Muscle layer of duodenum (tissue), 2 donors: ENCODE measurements around the gene ZW10.
"Not testable (repeated sequence)": the region's sequence is repeated elsewhere in the genome, so short reads cannot be mapped to it uniquely, and the experiment has no call there.

Experiments used
- H3K27ac ChIP-seq: one replicate; pipeline ENCODE4 v1.7.0; 2013; ENCODE audit warnings: mild to moderate bottlenecking, low read length
- H3K27me3 ChIP-seq: one replicate; pipeline ENCODE4 v1.7.0; 2013; ENCODE audit warnings: low read depth, mild to moderate bottlenecking, control low read depth, low read length
- H3K36me3 ChIP-seq, 2 donors: one replicate each; pipeline ENCODE4 v1.7.0; 2013; ENCODE audit warnings: low read length in 2 of 2, control low read depth in 1 of 2, mild to moderate bottlenecking in 1 of 2; ENCODE audit not compliant: insufficient read depth in 2 of 2, control insufficient read depth in 1 of 2
- H3K4me1 ChIP-seq, 2 donors: one replicate each; pipeline ENCODE4 v1.7.0; 2013; ENCODE audit warnings: low read length in 2 of 2, mild to moderate bottlenecking in 2 of 2, control low read depth in 1 of 2, moderate library complexity in 1 of 2; ENCODE audit not compliant: insufficient read depth in 2 of 2, control insufficient read depth in 1 of 2
- H3K4me3 ChIP-seq, 2 donors: one replicate each; pipeline ENCODE4 v1.7.0; 2013; ENCODE audit warnings: low read length in 2 of 2, low read depth in 1 of 2, mild to moderate bottlenecking in 1 of 2
- H3K9me3 ChIP-seq, 2 donors: one replicate each; pipeline ENCODE4 v1.7.0; 2013; ENCODE audit warnings: low read length in 2 of 2, control low read depth in 1 of 2, mild to moderate bottlenecking in 1 of 2; ENCODE audit not compliant: control insufficient read depth in 1 of 2
- donor health status: healthy.

The ZW10 gene

GRCh38 chr11:113721462-113722066, 51.9 kb downstream of the ZW10 start:
- no peak overlapping the region for H3K4me3 ChIP-seq
- H3K9me3 ChIP-seq: no peaks in the 10 kb centered on the region
- no peak overlapping the region for H3K27ac ChIP-seq
- H3K27me3 ChIP-seq: no peaks in the 10 kb centered on the region
- H3K4me1 ChIP-seq: no peaks in the 10 kb centered on the region
- peaks cover 5 to 10% of the 10 kb centered on the region in 2 donors for H3K36me3 ChIP-seq

- not testable (repeated sequence) for H3K4me3 ChIP-seq, H3K27me3 ChIP-seq, H3K9me3 ChIP-seq, H3K4me1 ChIP-seq, H3K27ac ChIP-seq
- H3K36me3 ChIP-seq: peaks cover 5 to 17% of the 10 kb centered on the region in 2 donors
Measured at GRCh38 chr11:113720478-113720877, 53.0 kb downstream of the ZW10 start.

DNA sequence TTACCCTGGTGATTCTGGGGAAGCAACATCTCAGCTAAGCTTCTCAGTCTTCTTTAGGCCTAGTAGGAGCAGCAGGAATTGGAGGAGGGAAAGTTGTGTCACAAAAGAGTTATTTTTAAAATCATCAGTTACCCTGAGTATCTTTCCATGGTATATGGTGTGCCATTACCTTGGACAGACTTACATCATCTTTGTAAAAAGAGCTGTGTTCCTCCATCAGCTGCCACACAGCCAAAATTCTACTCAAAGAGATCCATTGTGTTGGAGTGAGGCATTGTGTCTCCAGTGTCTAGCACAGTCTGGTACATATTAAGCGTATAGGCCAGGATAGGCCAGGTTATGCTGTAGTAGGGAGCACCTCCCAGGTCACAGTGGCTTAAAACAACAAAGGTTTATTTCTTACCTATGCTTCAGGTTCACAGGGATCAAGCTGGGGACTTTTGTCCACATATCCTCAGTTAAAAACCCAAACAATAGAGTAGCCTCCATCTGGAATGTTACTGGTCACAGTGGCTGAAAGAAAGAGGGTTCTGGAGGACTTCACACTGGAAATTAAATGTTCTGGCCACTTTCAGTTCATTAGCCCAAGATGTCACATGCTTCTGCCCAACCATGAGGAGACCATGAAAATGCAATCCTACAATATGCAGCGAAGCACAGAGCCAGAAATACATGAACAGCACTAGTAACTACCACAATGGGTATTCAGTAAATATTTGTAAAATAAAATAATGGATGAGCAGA, 57.4 kb downstream of the ZW10 start:
- Histone ChIP-seq H3K4me1 (no peaks in the 10 kb centered on the region), H3K9me3 (no peaks in the 10 kb centered on the region), H3K27me3 (no peaks in the 10 kb centered on the region), H3K27ac (no peak overlapping the region), H3K36me3 (peaks cover 2 to 21% of the 10 kb centered on the region in 2 donors), H3K4me3 (no peak overlapping the region)

GRCh38 chr11:113715273-113715672, 58.2 kb downstream of the ZW10 start:
- Histone ChIP-seq H3K36me3 (peaks cover 0 to 16% of the 10 kb centered on the region in 2 donors), H3K27ac (no peak overlapping the region), H3K4me1 (no peaks in the 10 kb centered on the region), H3K9me3 (no peaks in the 10 kb centered on the region), H3K27me3 (no peaks in the 10 kb centered on the region), H3K4me3 (no peak overlapping the region)

- Histone ChIP-seq H3K4me3 (no peak overlapping the region), H3K36me3 (peaks cover 0 to 16% of the 10 kb centered on the region in 2 donors), H3K27ac (no peak overlapping the region), H3K9me3 (peaks cover 3 to 9% of the 10 kb centered on the region in 2 donors), H3K4me1 (no peaks in the 10 kb centered on the region), H3K27me3 (no peaks in the 10 kb centered on the region)
Measured at GRCh38 chr11:113710989-113711388, 62.5 kb downstream of the ZW10 start.

GRCh38 chr11:113705871-113706655, 67.4 kb downstream of the ZW10 start, which contains the start of gene TMPRSS5:
Gene TMPRSS5, minus strand, starts transcription at chr11:113706308. Its CDS starts 84 bp downstream, at chr11:113706224.
- H3K27me3 ChIP-seq: no peaks in the 10 kb centered on the region
- H3K4me3 ChIP-seq: no peak within 1 kb of the TSS
- no peak within 1 kb of the TSS for H3K27ac ChIP-seq
- H3K36me3 ChIP-seq: peaks cover 0 to 8% of the 10 kb centered on the region in 2 donors
- no peaks in the 10 kb centered on the region for H3K4me1 ChIP-seq
- H3K9me3 ChIP-seq: peaks cover 3 to 9% of the 10 kb centered on the region in 2 donors

DNA sequence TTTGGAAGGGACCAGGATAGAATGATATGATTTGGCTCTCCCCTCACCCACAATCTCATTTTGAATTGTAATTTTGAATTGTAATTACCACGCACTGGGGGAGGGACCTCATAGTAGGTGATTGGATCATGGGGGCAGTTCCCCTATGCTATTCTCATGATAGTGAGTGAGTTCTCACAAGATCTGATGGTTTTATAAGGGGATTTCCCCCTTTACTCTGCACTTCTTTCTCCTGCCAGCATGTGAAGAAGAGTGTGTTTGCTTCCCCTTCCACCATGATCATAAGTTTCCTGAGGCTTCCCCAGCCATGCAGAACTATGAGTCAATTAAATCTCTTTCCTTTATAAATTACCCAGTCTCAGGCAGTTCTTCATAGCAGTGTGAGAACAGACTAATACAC, 69.9 kb downstream of the ZW10 start:
- not testable (repeated sequence) for H3K4me1 ChIP-seq, H3K27ac ChIP-seq, H3K9me3 ChIP-seq, H3K27me3 ChIP-seq, H3K4me3 ChIP-seq, H3K36me3 ChIP-seq

DNA sequence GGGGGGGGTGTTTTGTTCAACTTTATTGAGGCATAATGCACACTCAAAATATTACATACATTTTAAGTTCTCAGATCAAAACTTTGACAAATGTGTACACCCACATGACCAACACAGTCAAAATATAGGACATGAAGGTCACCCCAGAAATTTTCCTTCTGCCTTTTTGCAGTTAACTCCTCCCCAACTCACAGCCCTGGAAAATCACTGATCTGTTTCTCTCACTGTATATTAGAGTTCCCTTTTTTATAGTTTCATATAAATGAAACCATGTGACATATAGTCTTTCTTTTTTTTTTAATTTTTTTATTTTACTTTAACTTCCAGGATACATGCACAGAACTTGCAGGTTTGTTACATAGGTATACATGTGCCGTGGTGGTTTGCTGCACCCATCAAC, 72.0 kb downstream of the ZW10 start:
- Histone ChIP-seq H3K36me3 (no peaks in the 10 kb centered on the region), H3K27ac (no peak overlapping the region), H3K4me1 (no peaks in the 10 kb centered on the region), H3K27me3 (no peaks in the 10 kb centered on the region), H3K4me3 (no peak overlapping the region), H3K9me3 (no peaks in the 10 kb centered on the region)

DNA sequence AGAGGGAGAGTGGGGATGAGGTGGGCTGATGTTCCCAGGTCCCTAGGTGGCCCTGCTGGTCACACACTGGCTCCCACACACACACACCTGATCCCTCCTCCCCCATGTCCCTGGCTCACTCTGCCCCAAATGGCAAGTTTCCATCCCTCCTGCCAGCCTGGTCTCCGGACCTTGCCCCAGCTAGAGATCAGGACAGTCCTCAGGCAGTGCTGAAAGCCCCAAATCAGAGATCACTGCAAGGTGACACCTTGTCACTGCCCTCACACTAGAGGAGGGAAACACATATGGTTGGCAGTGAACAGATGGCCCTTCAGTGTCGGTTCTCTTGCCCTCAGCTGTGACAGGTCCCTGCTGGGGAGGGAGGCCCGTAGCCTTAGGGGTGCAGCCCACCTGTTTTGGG, 75.0 kb downstream of the ZW10 start:
- no peak overlapping the region for H3K4me3 ChIP-seq
- H3K4me1 ChIP-seq: no peaks in the 10 kb centered on the region
- H3K9me3 ChIP-seq: no peaks in the 10 kb centered on the region
- H3K36me3 ChIP-seq: peaks cover 0 to 7% of the 10 kb centered on the region in 2 donors
- H3K27ac ChIP-seq: no peak overlapping the region
- no peaks in the 10 kb centered on the region for H3K27me3 ChIP-seq

DNA sequence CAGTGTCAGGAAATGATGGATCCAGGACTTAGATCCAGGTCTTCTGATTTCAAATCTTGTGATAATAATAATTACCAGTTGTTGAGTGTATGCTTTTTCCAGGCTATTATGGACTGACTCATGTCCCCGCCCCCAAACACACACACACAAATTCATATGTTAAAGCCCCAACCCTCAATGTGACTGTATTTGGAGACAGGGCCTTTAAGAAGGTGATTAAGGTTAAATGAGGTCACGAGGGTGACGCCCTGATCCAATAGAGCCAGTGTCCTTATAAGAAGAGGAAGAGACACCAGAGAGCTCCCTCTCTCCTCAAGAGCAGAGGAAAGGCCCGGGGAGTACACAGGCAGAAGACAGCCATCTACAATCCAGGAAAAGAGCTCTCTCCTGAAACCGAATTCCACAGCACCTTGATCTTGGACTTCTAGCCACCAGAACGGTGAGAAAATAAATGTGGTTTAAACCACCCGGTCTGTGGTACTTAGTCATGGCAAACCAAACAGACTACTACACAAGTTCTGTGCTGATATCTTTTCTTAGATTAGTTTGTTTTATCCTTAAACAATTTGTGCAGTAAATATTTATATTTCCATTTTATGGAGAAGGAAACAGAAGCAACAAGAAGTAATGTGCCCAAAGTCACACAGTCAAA, 75.6 kb downstream of the ZW10 start:
- no peaks in the 10 kb centered on the region for H3K27me3 ChIP-seq
- H3K27ac ChIP-seq: no peak overlapping the region
- H3K4me1 ChIP-seq: no peaks in the 10 kb centered on the region
- no peaks in the 10 kb centered on the region for H3K9me3 ChIP-seq
- H3K4me3 ChIP-seq: no peak overlapping the region
- peaks cover 0 to 7% of the 10 kb centered on the region in 2 donors for H3K36me3 ChIP-seq

DNA sequence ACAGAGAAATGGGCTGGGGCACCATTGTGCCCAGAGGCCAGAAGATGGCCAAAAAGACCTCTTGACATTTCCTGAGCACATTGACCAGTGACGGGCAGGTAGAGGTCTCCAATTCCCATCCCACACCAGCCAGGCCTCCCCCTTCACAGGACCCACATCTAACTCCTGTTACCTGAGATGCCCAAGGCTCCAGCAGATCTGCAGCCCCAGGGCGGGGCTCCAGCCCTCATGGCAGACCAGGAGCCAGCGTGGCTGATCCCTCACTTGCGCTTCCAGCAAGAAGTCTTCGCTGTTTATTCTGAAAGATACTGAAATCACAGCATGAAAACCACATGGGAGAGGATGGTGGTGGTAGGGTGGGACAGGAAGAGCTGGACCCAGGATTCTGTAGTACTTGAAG, 76.4 kb downstream of the ZW10 start:
- Histone ChIP-seq H3K27me3 (no peaks in the 10 kb centered on the region), H3K27ac (no peak overlapping the region), H3K9me3 (no peaks in the 10 kb centered on the region), H3K4me1 (no peaks in the 10 kb centered on the region), H3K4me3 (no peak overlapping the region), H3K36me3 (peaks cover 0 to 7% of the 10 kb centered on the region in 2 donors)
